Endometrial microvascular endothelial cells (primary cell): ENCODE data around the gene MLXIPL. TPM values are rescaled to one million over a fixed set of nuclear protein-coding genes. Genes with fewer than 3 reads are reported as not detected.
"Not testable (repeated sequence)": the region's sequence is repeated elsewhere in the genome, so short reads cannot be mapped to it uniquely, and the experiment has no call there.

Experiments used
- in situ Hi-C: cut with HindIII; loops from 2 replicates; pipeline ENCODE4 v1.10.0; 2017; ENCODE audit warnings: low sequenced_read_pairs, low pct_unique_long_range_greater_than_20kb; ENCODE audit errors: inconsistent ontology term
- total RNA-seq: library from RNA; depleted of rRNA; stranded (reverse); fragments of >200 nt; gene quantifications from one replicate; pipeline ENCODE4 v1.2.3, GENCODE V29; 2015; ENCODE audit errors: inconsistent ontology term

Gene MLXIPL
- total RNA-seq, 1 donor from 2014 or later = not detected

DNA sequence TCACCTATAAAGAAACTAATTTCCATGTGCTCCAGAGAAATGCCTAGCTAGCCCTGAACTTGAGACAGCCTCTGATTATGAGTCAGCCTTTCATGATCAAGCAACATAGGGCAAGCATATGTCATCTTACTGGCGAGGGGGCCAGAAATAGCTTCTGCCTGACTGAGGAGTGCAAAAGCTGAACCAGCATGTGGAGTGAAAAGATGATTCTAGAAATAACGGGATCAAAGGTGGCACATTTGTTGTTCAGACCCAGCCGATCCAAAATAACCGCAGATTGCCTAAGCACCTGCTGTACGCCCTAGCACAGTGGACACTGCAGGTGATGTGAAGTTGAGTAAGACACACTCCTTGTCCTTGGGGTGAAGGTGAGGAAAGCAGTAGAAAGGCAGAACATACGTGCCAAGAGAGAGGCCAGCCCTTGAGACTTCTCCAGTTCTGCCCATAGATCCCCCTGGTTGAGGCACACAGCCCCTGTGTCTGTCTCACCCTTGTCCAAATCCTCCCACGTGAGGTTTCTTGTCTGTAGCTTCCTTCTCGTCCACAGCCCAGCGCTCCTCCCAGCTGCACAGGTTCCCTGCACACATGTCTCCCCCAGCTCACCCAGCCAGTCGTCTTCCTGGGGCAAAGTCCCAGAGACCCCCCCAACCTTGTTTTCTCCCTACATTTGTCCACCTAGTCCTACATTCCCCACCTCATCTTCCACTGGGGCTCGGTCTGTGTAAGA lies 64.0 kb downstream of the MLXIPL start:
- in situ Hi-C loops = no loop called here

DNA sequence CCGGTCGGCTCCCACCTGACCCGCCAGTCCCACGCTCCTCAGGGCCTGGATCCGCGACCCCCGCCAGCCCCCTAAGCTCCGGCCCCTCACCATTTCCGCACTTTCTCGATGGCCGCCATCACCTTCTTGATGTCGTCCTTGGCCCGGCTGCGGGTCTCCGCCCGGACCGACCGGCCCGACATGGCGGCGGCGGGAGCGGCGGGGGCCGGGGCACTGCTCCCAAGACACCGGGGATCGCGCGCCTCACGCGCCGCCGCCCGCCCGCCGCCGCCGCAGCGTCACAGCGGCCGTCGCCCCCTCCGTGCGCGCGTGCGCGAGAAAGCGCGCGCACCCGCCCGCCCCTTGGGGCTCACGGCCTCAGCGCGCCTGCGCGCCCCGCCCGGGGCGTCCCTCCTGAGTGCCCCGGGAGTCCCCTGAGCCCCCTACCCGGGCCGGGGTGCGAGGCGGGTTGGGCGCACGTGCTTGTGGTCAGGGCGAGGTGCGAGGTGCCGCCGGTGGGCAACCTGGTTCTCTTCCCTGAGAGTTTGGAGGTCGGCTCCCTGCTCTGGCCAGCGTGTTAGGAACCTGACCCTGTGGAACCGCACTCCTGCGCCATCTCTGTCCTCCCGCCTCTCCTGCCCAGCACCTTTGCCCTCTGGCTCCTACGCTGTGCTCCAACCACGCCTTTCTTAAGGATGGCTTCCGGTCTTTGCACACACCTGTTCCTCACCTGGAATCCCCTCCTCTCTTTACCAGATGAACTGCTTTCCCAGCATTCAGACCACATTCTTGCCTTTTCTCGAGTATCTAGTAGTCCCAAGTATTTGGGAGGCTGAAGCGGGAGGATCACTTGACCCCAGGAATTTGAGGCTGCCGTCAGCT lies 66.7 kb downstream of the MLXIPL start, which contains the start of gene BCL7B:
Gene BCL7B (minus strand): TSS at position 294 of the 861 bp plus-strand sequence. CDS start 112 bp downstream, at position 182.
- in situ Hi-C loops = no loop called here

DNA sequence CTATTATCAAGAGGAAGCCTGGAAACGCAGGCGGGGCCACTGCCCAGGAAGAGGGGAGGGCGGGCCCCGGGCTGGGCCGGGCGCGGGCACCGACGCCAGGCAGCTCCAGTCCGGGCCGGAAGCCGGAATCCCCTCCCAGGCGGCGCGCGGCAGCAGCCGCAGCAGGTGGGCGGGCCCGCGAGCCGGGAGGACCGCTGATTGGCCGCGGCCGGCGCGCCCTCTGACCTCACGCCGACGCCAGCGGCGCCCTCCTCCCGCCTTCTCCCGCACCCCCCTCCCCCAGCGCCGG lies 67.3 kb downstream of the MLXIPL start:
- in situ Hi-C loops = no loop called here

DNA sequence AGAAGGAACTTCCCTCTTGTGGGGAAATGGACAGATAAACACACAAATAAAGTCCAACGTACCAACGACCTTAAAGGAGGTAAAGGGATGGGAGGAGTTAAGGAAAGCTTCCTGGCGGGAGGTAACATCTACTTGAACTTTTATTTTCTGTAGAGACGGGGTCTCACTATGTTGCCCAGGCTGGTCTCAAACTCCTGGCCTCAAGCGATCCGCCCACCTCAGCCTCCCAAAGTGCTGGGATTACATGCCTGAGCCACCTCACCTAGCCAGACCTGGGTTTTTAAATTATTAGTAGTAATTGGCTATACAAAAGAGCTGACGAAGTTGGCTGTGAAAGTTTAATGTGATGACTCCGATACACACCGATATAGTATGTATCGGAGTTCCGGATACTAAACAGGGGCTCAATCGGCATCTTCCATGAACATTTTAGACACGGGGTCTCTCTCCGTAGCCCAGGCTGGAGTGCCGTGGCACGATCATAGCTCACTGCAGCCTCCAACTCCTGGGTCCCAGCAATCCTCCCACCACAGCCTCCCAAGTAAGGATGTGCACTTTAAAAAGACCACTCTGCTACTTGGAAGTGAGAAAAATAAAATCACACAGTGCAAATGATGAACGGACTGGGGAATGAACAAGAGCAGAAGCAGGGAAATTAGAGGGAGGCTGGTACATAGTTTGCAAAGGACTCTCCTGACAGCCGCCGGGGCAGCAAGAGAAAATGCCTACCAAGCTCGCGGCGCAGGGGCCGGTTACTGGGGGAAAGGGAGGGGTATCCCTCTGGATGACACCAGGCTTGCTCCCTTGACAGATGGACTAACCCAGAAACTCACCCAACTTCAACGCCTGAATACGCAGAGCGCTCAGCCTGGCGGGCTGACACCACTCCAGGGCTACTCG lies 67.9 kb downstream of the MLXIPL start:
- in situ Hi-C loops = no loop called here

DNA sequence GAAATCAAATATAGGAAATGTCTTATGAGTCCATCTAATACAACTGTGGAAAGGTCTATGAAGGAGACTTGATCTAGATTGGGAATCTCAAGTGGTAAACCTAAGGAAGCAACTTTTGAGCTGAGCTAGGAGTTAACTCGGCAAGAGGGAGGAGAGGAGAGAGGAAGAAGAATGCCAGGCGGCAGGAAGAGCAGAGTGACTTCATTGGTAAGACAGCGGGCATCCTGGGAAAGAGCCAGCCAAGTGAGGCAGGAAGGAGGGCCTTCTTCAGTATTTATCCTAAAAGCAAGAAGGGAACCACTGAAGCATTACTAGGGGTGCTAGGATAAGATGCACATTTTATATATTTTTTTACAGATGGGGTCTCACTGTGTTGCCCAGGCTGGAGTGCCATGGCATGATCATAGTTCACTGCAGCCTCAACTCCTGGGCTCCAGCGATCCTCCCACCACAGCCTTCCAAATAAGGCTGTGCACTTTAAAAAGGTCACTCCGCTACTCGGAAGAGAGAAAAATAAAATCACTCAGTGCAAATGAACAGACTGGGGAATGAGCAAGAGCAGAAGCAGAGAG lies 68.8 kb downstream of the MLXIPL start:
- in situ Hi-C loops = no loop called here

DNA sequence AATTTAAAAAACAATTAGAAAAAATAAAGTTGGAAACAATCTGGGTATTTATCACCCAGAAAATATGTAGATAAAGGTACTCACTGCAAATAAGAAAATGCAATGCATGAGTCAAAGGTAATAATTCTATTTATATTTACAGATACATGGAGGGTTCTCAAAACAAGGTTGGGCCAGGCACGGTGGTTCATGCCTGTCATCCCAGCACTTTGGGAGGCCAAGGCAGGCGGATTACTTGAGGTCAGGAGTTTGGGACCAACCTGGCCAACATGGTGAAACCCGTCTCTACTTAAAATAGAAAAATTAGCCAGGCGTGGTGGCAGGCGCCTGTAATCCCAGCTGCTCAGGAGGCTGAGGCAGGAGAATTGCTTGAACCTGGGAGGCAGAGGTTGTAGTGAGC lies 74.2 kb downstream of the MLXIPL start:
- in situ Hi-C loops = not testable (repeated sequence)

DNA sequence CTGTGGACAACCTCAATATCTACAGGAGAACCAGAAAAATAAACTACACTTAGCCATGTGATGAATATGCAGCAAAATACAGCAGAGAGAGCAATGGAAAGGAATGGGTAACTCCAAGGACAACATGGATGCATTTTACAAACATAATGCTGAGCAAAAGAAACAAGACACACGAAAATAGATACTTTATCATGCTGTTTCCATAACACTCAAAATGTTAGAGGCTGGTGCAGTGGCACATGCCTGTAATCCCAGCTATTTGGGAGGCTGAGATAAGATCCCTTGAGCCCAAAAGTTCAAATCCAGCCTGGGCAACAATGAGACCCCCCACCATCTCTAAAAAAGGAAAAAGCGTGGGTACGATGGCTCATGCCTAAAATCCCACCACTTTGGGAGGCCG lies 75.1 kb downstream of the MLXIPL start:
- in situ Hi-C loops = no loop called here

DNA sequence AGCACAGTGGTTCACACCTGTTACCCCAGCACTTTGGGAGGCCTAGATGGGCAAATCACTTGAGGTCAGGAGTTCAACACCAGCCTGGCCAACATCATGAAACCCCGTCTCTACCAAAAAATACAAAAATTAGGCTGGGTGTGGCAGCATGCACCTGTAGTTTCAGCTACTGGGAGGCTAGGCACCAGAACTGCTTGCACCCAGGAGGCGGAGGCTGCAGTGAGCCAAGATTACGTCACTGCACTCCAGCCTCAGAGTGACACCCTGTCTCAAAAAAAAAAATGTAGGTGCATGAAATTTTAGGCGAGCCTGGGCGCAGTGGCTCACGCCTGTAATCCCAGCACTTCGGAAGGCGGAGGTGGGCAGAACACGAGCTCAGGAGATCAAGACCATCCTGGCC lies 76.5 kb downstream of the MLXIPL start:
- in situ Hi-C loops = no loop called here

DNA sequence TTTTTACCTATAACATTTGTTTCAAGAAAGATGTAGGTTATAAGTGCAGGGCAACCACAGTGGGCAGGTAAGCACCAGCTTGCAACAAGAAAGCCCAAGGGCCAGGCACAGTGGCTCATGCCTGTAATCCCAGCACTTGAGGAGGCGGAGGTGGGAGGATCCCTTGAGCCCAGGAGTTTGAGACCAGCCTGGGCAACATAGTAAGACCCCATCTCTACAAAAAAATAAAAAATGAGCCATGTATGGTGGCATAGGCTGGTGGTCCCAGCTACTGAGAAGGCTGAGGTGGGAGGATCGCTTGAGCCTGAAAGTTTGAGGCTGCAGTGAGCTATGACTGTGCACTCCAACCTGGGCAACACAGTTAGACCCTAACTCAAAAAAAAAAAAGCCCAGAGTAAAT lies 79.6 kb downstream of the MLXIPL start:
- in situ Hi-C loops = no loop called here

Other genes with a start within 250 kb of the MLXIPL start
- 1.6 TPM for gene FZD9, start 190.7 kb downstream of the MLXIPL start, total RNA-seq
- 35.7 TPM for gene BAZ1B, start 102.2 kb downstream of the MLXIPL start, total RNA-seq
- gene BCL7B, start 66.8 kb downstream of the MLXIPL start, total RNA-seq = 112 TPM
- 77.2 TPM for gene TBL2, start 45.9 kb downstream of the MLXIPL start, total RNA-seq
- not detected for gene VPS37D, start 43.3 kb upstream of the MLXIPL start, total RNA-seq
- 5.0 TPM for gene DNAJC30, start 58.9 kb upstream of the MLXIPL start, total RNA-seq
- 72.6 TPM for gene BUD23, start 59.1 kb upstream of the MLXIPL start, total RNA-seq
- gene STX1A, start 95.1 kb upstream of the MLXIPL start, total RNA-seq = 6.2 TPM
- gene ABHD11, start 114.3 kb upstream of the MLXIPL start, total RNA-seq = 23.7 TPM
- gene CLDN3, start 145.7 kb upstream of the MLXIPL start, total RNA-seq = not detected
- gene CLDN4, start 206.5 kb upstream of the MLXIPL start, total RNA-seq = 0.84 TPM
- 3.6 TPM for gene METTL27, start 218.0 kb upstream of the MLXIPL start, total RNA-seq
- not detected for gene TMEM270, start 236.6 kb upstream of the MLXIPL start, total RNA-seq